ENCODE results near the gene DTNA.

GRCh38 chr18:34932792-34933466 lies 222.8 kb downstream of the DTNA start:
- TF ChIP-seq, protein P1, sequence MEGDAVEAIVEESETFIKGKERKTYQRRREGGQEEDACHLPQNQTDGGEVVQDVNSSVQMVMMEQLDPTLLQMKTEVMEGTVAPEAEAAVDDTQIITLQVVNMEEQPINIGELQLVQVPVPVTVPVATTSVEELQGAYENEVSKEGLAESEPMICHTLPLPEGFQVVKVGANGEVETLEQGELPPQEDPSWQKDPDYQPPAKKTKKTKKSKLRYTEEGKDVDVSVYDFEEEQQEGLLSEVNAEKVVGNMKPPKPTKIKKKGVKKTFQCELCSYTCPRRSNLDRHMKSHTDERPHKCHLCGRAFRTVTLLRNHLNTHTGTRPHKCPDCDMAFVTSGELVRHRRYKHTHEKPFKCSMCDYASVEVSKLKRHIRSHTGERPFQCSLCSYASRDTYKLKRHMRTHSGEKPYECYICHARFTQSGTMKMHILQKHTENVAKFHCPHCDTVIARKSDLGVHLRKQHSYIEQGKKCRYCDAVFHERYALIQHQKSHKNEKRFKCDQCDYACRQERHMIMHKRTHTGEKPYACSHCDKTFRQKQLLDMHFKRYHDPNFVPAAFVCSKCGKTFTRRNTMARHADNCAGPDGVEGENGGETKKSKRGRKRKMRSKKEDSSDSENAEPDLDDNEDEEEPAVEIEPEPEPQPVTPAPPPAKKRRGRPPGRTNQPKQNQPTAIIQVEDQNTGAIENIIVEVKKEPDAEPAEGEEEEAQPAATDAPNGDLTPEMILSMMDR (IDR thresholded peaks at IDR 0.05), result no peak
- TF ChIP-seq POLR2A (IDR thresholded peaks at IDR 0.05), result no peak

Measured in Peyer's patch (tissue), 4 donors.